Activated naive CD4-positive, alpha-beta T cell treated with Interleukin-2 at 50 U/mL for 16 hours (primary cell): ENCODE data around the gene PAX2.

ENCODE experiments used
- DNase-seq: peaks from one replicate; pipeline ENCODE4 v3.0.0-alpha.2; 2020

The PAX2 gene

GRCh38 chr10:100740476-100741377 is 4.7 kb upstream of the PAX2 start:
- no peak for DNase-seq

- DNase-seq, result no peak
These were observed 3.9 kb upstream of the PAX2 start for GRCh38 chr10:100741378-100742075.

- DNase-seq, result no peak
These were observed 3.2 kb upstream of the PAX2 start for GRCh38 chr10:100742076-100742771.

GRCh38 chr10:100742936-100743335 is 2.4 kb upstream of the PAX2 start:
- no peak for DNase-seq

GRCh38 chr10:100743626-100744135 is 1.7 kb upstream of the PAX2 start:
- peak; percentile 47 for DNase-seq

- DNase-seq, result no peak
These were observed 1.0 kb upstream of the PAX2 start for GRCh38 chr10:100744136-100744986.

- no peak for DNase-seq
These were observed 751 bp downstream of the PAX2 start for GRCh38 chr10:100745882-100746783.

- no peak for DNase-seq
These were observed 1.5 kb downstream of the PAX2 start for GRCh38 chr10:100746784-100747455.

- DNase-seq, result no peak
These were observed 2.3 kb downstream of the PAX2 start for GRCh38 chr10:100747456-100748230.

GRCh38 chr10:100748231-100749058 is 3.1 kb downstream of the PAX2 start:
- DNase-seq, result no peak

GRCh38 chr10:100749059-100749308 is 3.6 kb downstream of the PAX2 start:
- DNase-seq, result no peak

- no peak for DNase-seq
These were observed 4.2 kb downstream of the PAX2 start for GRCh38 chr10:100749309-100750217.

- no peak for DNase-seq
These were observed 5.2 kb downstream of the PAX2 start for GRCh38 chr10:100750291-100751210.

GRCh38 chr10:100751211-100751933 is 6.0 kb downstream of the PAX2 start:
- DNase-seq, result no peak

- no peak for DNase-seq
These were observed 10.4 kb downstream of the PAX2 start for GRCh38 chr10:100755821-100756220.

- no peak for DNase-seq
These were observed 13.9 kb downstream of the PAX2 start for GRCh38 chr10:100759331-100759730.
